GM23338 (cell line): Measurements from ENCODE around the gene CLSTN2. TPM values are rescaled to one million over a fixed set of nuclear protein-coding genes. Genes with fewer than 3 reads are reported as not detected.

Experiments
- ATAC-seq: fragments of 200-7000 bp; cut with Tn5 transposase; 3 replicates; pipeline ENCODE4 v1.9.1; 2020
- DNase-seq: peaks from one replicate; pipeline ENCODE4 v3.0.0-alpha.2; 2015; ENCODE audit warnings: low spot score
- H2AFZ ChIP-seq: fragments of 200-600 bp; sonication (generic); 2 replicates; pipeline ENCODE4 v1.8.0; 2016; ENCODE audit warnings: antibody characterized with exemption, mild to moderate bottlenecking, moderate library complexity
- H3F3A ChIP-seq: fragments of 200-600 bp; sonication (generic); replicated peaks from 2 replicates; pipeline ENCODE4 v1.8.0; 2017; ENCODE audit warnings: antibody characterized with exemption, mixed run types, low read depth
- H3K27ac ChIP-seq: fragments of 200-600 bp; sonication (generic); 2 replicates; pipeline ENCODE4 v1.6.1; 2016; ENCODE audit warnings: low read depth
- H3K27me3 ChIP-seq: fragments of 200-600 bp; sonication (generic); 2 replicates; pipeline ENCODE4 v1.8.0; 2016; ENCODE audit warnings: mild to moderate bottlenecking, mixed run types, moderate library complexity; ENCODE audit not compliant: insufficient read depth
- H3K36me3 ChIP-seq: fragments of 200-600 bp; sonication (generic); 2 replicates; pipeline ENCODE4 v1.8.0; 2016; ENCODE audit warnings: mild to moderate bottlenecking; ENCODE audit not compliant: insufficient read depth
- H3K4me1 ChIP-seq: fragments of 200-600 bp; sonication (generic); 2 replicates; pipeline ENCODE4 v1.8.0; 2016; ENCODE audit warnings: mild to moderate bottlenecking, moderate library complexity; ENCODE audit not compliant: insufficient read depth
- H3K4me2 ChIP-seq: fragments of 200-600 bp; sonication (generic); 2 replicates; pipeline ENCODE4 v1.7.1; 2017; ENCODE audit warnings: mixed run types
- H3K4me3 ChIP-seq: fragments of 200-600 bp; sonication (generic); 2 replicates; pipeline ENCODE4 v1.6.1; 2016; ENCODE audit warnings: mixed run types
- H3K79me2 ChIP-seq: fragments of 200-600 bp; sonication (generic); replicated peaks from 2 replicates; pipeline ENCODE4 v1.8.0; 2017; ENCODE audit warnings: mild to moderate bottlenecking; ENCODE audit not compliant: insufficient read depth
- H3K9me2 ChIP-seq: fragments of 200-600 bp; sonication (generic); 2 replicates; pipeline ENCODE4 v1.8.0; 2017; ENCODE audit not compliant: insufficient read depth
- H4K20me1 ChIP-seq: fragments of 200-600 bp; sonication (generic); replicated peaks from 2 replicates; pipeline ENCODE4 v1.8.0; 2017; ENCODE audit warnings: mild to moderate bottlenecking; ENCODE audit not compliant: insufficient read depth
- H3K27ac Mint-ChIP-seq: 2 replicates; pipeline ENCODE4 v1.8.0; 2020; ENCODE audit warnings: inconsistent platforms, mild to moderate bottlenecking, moderate library complexity, mixed read lengths
- H3K27me3 Mint-ChIP-seq: 3 replicates; pipeline ENCODE4 v1.8.0; 2022; ENCODE audit warnings: low read depth, mild to moderate bottlenecking, moderate library complexity, mixed read lengths, inconsistent platforms; ENCODE audit not compliant: insufficient read depth, poor library complexity
- H3K36me3 Mint-ChIP-seq: 3 replicates; pipeline ENCODE4 v1.8.0; 2021; ENCODE audit warnings: low read depth, mild to moderate bottlenecking, inconsistent platforms, moderate library complexity, mixed read lengths
- H3K4me1 Mint-ChIP-seq: 3 replicates; pipeline ENCODE4 v1.8.0; 2020; ENCODE audit warnings: mild to moderate bottlenecking, inconsistent platforms, mixed read lengths
- H3K4me3 Mint-ChIP-seq: 3 replicates; pipeline ENCODE4 v1.8.0; 2021; ENCODE audit warnings: moderate library complexity, mild to moderate bottlenecking, inconsistent platforms, mixed read lengths
- H3K9me3 Mint-ChIP-seq: 3 replicates; pipeline ENCODE4 v1.8.0; 2020; ENCODE audit warnings: moderate library complexity, mild to moderate bottlenecking, inconsistent platforms, mixed read lengths
- CREB1 ChIP-seq: fragments of 250-450 bp; sonication (Bioruptor Pico); IDR thresholded peaks from 2 replicates; pipeline ENCODE4 v1.5.0; 2020; ENCODE audit warnings: low read depth, mild to moderate bottlenecking, moderate library complexity
- CTCF ChIP-seq, 2 experiments: fragments of 200-600 bp in 1 of 2; sonication (generic) in 1 of 2; conservative IDR thresholded peaks; 2 replicates each; pipeline versions ENCODE4 v1.5.1 to v1.6.1; 2016 to 2017; ENCODE audit warnings: antibody characterized with exemption in 2 of 2, low read depth in 2 of 2, mild to moderate bottlenecking in 2 of 2, moderate library complexity in 1 of 2
- ETS1 ChIP-seq: IDR thresholded peaks from 2 replicates; pipeline ENCODE4 v1.6.1; 2016; ENCODE audit warnings: antibody characterized with exemption
- EZH2 ChIP-seq: fragments of 200-600 bp; sonication (generic); IDR thresholded peaks from one replicate; pipeline ENCODE4 v1.8.0; 2017; ENCODE audit warnings: antibody characterized with exemption, mild to moderate bottlenecking, low read depth; ENCODE audit not compliant: unreplicated experiment
- EZH2phosphoT487 ChIP-seq: fragments of 200-600 bp; sonication (generic); IDR thresholded peaks from one replicate; pipeline ENCODE4 v1.8.1; 2018; ENCODE audit warnings: antibody characterized with exemption; ENCODE audit not compliant: unreplicated experiment
- JUNB ChIP-seq: IDR thresholded peaks from one replicate; pipeline ENCODE4 v1.6.1; 2016; ENCODE audit warnings: antibody characterized with exemption; ENCODE audit not compliant: unreplicated experiment
- NANOG ChIP-seq: IDR thresholded peaks from 2 replicates; pipeline ENCODE4 v1.6.1; 2016; ENCODE audit warnings: antibody characterized with exemption, borderline replicate concordance
- POLR2AphosphoS5 ChIP-seq: IDR thresholded peaks from 2 replicates; pipeline ENCODE4 v1.6.1; 2016; ENCODE audit warnings: antibody characterized with exemption, low read depth
- REST ChIP-seq: IDR thresholded peaks from one replicate; pipeline ENCODE4 v1.6.1; 2018; ENCODE audit warnings: antibody characterized with exemption; ENCODE audit not compliant: unreplicated experiment
- STAT1 ChIP-seq: IDR thresholded peaks from one replicate; pipeline ENCODE4 v1.6.1; 2016; ENCODE audit warnings: antibody characterized with exemption; ENCODE audit not compliant: unreplicated experiment
- ZNF114 ChIP-seq: fragments of 250-450 bp; sonication (Bioruptor Pico); IDR thresholded peaks from 2 replicates; pipeline ENCODE4 v1.5.0; 2020; ENCODE audit warnings: mild to moderate bottlenecking, moderate library complexity
- ZNF331 ChIP-seq: fragments of 250-450 bp; sonication (Bioruptor Pico); IDR thresholded peaks from 2 replicates; pipeline ENCODE4 v1.5.0; 2020; ENCODE audit warnings: low read depth, mild to moderate bottlenecking, moderate library complexity
- polyA plus RNA-seq: library from polyadenylated mRNA; unstranded; fragments of >200 nt; fragmentation: Nextera tagmentation; extraction: Ambion mirVana; gene quantifications from 2 replicates; pipeline ENCODE4 v1.2.1, GENCODE V29; 2016
- total RNA-seq: library from RNA; depleted of rRNA; stranded (reverse); fragments of >200 nt; shearing (Covaris generic); gene quantifications from 2 replicates; pipeline ENCODE4 v1.2.3, GENCODE V29; 2014
- TF ChIP-seq, protein P1 (sequence below): fragments of 250-450 bp; sonication (Bioruptor Pico); IDR thresholded peaks from 2 replicates; pipeline ENCODE4 v1.5.0; 2020; ENCODE audit warnings: mild to moderate bottlenecking, moderate library complexity

Gene CLSTN2
- total and polyA plus RNA-seq, 2 experiments from 2014 or later = 0.11 to 0.83 TPM

DNA sequence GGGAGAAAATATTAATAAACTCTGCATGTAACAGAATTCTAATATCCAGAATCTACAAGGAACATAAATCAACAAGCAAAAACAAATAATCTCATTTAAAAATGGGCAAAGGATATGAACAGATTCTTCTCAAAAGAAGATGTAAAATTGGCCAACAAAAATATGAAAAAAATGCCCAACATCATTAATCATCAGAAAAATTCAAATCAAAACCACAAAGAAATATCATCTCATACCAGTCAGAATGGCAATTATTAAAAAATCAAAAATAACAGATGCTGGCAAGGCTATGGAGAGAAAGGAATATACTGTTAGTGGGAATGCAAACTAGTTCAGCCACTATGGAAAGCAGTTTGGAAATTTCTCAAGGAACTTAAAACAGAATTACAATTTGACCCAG, 592.2 kb downstream of the CLSTN2 start:
- Mint-ChIP-seq H3K4me1 (0 out of 3 replicates have a peak, but pooled peaks cover 3% of the 10 kb centered on the region), H3K27me3 (peaks cover 3% of the 10 kb centered on the region), H3K4me3 (no peak overlapping the region), H3K36me3 (no peaks in the 10 kb centered on the region), H3K27ac (no peak overlapping the region), H3K9me3 (no peaks in the 10 kb centered on the region)
- H3K27me3 ChIP-seq = no peaks in the 10 kb centered on the region
- no peaks in the 10 kb centered on the region for H3K4me1 ChIP-seq
- H2AFZ ChIP-seq = no peak overlapping the region
- H3F3A ChIP-seq = no peaks in the 10 kb centered on the region
- no peaks in the 10 kb centered on the region for H4K20me1 ChIP-seq
- H3K4me2 ChIP-seq = no peak overlapping the region
- H3K79me2 ChIP-seq = no peaks in the 10 kb centered on the region
- ATAC-seq = no peak
- no peak overlapping the region for H3K27ac ChIP-seq
- peaks cover 16% of the 10 kb centered on the region; the same call in 1 of the 2 replicates for H3K9me2 ChIP-seq
- no peaks in the 10 kb centered on the region for H3K36me3 ChIP-seq
- H3K4me3 ChIP-seq = no peak overlapping the region
- TF ChIP-seq STAT1 (no peak), POLR2AphosphoS5 (no peak), CREB1 (no peak), ETS1 (no peak), EZH2 (no peak), ZNF114 (CRISPR knock-in tag) (no peak), EZH2phosphoT487 (no peak), JUNB (no peak), CTCF (conservative IDR thresholded peaks at IDR 0.05; ENCODE audit: low read depth in 2 of 2) (no peak), ZNF331 (no peak), REST (no peak), NANOG (no peak)
- TF ChIP-seq, protein P1, sequence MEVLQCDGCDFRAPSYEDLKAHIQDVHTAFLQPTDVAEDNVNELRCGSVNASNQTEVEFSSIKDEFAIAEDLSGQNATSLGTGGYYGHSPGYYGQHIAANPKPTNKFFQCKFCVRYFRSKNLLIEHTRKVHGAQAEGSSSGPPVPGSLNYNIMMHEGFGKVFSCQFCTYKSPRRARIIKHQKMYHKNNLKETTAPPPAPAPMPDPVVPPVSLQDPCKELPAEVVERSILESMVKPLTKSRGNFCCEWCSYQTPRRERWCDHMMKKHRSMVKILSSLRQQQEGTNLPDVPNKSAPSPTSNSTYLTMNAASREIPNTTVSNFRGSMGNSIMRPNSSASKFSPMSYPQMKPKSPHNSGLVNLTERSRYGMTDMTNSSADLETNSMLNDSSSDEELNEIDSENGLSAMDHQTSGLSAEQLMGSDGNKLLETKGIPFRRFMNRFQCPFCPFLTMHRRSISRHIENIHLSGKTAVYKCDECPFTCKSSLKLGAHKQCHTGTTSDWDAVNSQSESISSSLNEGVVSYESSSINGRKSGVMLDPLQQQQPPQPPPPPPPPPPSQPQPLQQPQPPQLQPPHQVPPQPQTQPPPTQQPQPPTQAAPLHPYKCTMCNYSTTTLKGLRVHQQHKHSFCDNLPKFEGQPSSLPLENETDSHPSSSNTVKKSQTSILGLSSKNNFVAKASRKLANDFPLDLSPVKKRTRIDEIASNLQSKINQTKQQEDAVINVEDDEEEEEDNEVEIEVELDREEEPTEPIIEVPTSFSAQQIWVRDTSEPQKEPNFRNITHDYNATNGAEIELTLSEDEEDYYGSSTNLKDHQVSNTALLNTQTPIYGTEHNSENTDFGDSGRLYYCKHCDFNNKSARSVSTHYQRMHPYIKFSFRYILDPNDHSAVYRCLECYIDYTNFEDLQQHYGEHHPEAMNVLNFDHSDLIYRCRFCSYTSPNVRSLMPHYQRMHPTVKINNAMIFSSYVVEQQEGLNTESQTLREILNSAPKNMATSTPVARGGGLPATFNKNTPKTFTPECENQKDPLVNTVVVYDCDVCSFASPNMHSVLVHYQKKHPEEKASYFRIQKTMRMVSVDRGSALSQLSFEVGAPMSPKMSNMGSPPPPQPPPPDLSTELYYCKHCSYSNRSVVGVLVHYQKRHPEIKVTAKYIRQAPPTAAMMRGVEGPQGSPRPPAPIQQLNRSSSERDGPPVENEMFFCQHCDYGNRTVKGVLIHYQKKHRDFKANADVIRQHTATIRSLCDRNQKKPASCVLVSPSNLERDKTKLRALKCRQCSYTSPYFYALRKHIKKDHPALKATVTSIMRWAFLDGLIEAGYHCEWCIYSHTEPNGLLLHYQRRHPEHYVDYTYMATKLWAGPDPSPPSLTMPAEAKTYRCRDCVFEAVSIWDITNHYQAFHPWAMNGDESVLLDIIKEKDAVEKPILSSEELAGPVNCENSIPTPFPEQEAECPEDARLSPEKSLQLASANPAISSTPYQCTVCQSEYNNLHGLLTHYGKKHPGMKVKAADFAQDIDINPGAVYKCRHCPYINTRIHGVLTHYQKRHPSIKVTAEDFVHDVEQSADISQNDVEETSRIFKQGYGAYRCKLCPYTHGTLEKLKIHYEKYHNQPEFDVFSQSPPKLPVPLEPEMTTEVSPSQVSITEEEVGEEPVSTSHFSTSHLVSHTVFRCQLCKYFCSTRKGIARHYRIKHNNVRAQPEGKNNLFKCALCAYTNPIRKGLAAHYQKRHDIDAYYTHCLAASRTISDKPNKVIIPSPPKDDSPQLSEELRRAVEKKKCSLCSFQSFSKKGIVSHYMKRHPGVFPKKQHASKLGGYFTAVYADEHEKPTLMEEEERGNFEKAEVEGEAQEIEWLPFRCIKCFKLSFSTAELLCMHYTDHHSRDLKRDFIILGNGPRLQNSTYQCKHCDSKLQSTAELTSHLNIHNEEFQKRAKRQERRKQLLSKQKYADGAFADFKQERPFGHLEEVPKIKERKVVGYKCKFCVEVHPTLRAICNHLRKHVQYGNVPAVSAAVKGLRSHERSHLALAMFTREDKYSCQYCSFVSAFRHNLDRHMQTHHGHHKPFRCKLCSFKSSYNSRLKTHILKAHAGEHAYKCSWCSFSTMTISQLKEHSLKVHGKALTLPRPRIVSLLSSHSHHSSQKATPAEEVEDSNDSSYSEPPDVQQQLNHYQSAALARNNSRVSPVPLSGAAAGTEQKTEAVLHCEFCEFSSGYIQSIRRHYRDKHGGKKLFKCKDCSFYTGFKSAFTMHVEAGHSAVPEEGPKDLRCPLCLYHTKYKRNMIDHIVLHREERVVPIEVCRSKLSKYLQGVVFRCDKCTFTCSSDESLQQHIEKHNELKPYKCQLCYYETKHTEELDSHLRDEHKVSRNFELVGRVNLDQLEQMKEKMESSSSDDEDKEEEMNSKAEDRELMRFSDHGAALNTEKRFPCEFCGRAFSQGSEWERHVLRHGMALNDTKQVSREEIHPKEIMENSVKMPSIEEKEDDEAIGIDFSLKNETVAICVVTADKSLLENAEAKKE (CRISPR knock-in tag) = no peak
- no peak for DNase-seq
